HG03575 (cell line): ENCODE results near the gene ANAPC7.

Experiments used
- ATAC-seq: cut with Tn5 transposase; IDR thresholded peaks from one replicate; pipeline ENCODE4 v1.9.1; 2021; ENCODE audit not compliant: unreplicated experiment, insufficient number of reproducible peaks, low FRiP score; ENCODE audit errors: extremely low read depth

ANAPC7 gene

GRCh38 chr12:110335481-110336045 lies 67.9 kb downstream of the ANAPC7 start:
- no peak for ATAC-seq

DNA sequence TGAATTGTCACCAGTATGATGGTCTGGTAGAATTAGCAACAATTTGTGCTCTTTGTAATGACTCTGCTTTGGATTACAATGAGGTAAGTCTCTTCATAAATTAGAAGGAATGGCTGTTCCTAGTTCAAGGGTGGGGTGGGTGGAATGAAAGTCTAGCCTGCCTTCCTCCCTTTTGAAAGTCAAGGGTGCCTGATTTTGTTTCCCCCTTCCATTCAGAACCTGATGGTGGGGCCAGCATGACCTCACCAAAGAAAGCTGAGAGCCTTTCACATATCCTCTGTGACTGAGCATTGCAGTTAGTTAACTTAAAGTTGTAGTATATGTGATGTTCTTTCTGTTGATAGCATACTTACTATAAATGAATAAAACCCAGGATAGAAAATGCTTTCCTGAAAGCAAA lies 70.3 kb downstream of the ANAPC7 start:
- no peak for ATAC-seq

GRCh38 chr12:110330544-110330943 lies 73.0 kb downstream of the ANAPC7 start:
- ATAC-seq, result no peak

DNA sequence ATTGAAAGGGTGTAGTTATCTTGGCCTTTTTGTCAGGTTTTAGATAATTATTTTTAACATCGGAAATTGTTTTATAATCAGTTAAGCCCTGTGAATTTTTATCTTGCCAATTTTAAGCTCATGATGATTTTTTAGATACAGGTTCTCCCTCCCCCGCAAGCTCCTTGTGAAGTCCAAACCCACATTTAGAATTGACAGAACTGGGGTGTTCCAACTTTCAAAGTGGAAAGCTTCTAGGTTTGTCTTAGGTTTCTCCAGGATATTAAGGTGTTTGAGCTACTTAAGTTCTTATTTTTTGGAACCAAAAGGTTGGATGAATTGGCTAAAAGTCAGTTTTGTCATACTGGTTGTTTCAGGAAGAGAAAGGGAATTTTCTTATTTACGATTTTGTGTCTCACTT lies 73.4 kb downstream of the ANAPC7 start:
- ATAC-seq, result no peak

GRCh38 chr12:110329710-110330109 lies 73.8 kb downstream of the ANAPC7 start:
- no peak for ATAC-seq
